GM21423 (cell line): ENCODE results near the gene AGBL4.
A peak's percentile ranks its signal among the peaks of the same experiment; 100 is the strongest.

Source experiments
- ATAC-seq: cut with Tn5 transposase; IDR thresholded peaks from one replicate; pipeline ENCODE4 v1.9.1; 2021; ENCODE audit warnings: mild to moderate bottlenecking, moderate library complexity; ENCODE audit not compliant: unreplicated experiment

The AGBL4 gene

GRCh38 chr1:48916130-48917069, 1107.4 kb downstream of the AGBL4 start:
- ATAC-seq, result no peak

- no peak for ATAC-seq
These were observed 1115.1 kb downstream of the AGBL4 start for GRCh38 chr1:48908606-48909005.

GRCh38 chr1:48906729-48907128, 1117.0 kb downstream of the AGBL4 start:
- ATAC-seq, result no peak

GRCh38 chr1:48906164-48906563, 1117.6 kb downstream of the AGBL4 start:
- no peak for ATAC-seq

GRCh38 chr1:48903291-48903690, 1120.5 kb downstream of the AGBL4 start:
- ATAC-seq, result no peak

- no peak for ATAC-seq
These were observed 1124.9 kb downstream of the AGBL4 start for GRCh38 chr1:48898894-48899293.

- no peak for ATAC-seq
These were observed 1134.1 kb downstream of the AGBL4 start for GRCh38 chr1:48889615-48890014.

GRCh38 chr1:48889082-48889481, 1134.7 kb downstream of the AGBL4 start:
- no peak for ATAC-seq

GRCh38 chr1:48887796-48888195, 1136.0 kb downstream of the AGBL4 start:
- ATAC-seq, result no peak

- ATAC-seq, result no peak
These were observed 1141.7 kb downstream of the AGBL4 start for GRCh38 chr1:48882020-48882419.

- no peak for ATAC-seq
These were observed 1145.4 kb downstream of the AGBL4 start for GRCh38 chr1:48878191-48878940.

- no peak for ATAC-seq
These were observed 1147.4 kb downstream of the AGBL4 start for GRCh38 chr1:48876330-48876785.

- ATAC-seq, result no peak
These were observed 1148.0 kb downstream of the AGBL4 start for GRCh38 chr1:48875552-48876329.

GRCh38 chr1:48873944-48874343, 1149.8 kb downstream of the AGBL4 start:
- ATAC-seq, result no peak

- peak; percentile 65 for ATAC-seq
These were observed 1153.2 kb downstream of the AGBL4 start for GRCh38 chr1:48870596-48870995.

GRCh38 chr1:48869116-48869893, 1154.4 kb downstream of the AGBL4 start:
- ATAC-seq, result no peak

- no peak for ATAC-seq
These were observed 1158.8 kb downstream of the AGBL4 start for GRCh38 chr1:48864913-48865312.

GRCh38 chr1:48859456-48859855, 1164.3 kb downstream of the AGBL4 start:
- ATAC-seq, result no peak

- ATAC-seq, result no peak
These were observed 1165.4 kb downstream of the AGBL4 start for GRCh38 chr1:48858200-48858920.

- no peak for ATAC-seq
These were observed 1170.7 kb downstream of the AGBL4 start for GRCh38 chr1:48853006-48853405.
